Heart right ventricle (tissue), 16 donors: Measurements from ENCODE around the gene TLR8. TPM values are rescaled to one million over a fixed set of nuclear protein-coding genes. Genes with fewer than 3 reads are reported as not detected.

ENCODE experiments used
- ATAC-seq, 8 donors: fragments of 200-7000 bp; cut with Tn5 transposase; one replicate each; pipeline ENCODE4 v1.9.1; 2020; ENCODE audit warnings: mild to moderate bottlenecking in 8 of 8, moderate library complexity in 8 of 8, moderate number of reproducible peaks in 1 of 8
- DNase-seq, 2 donors: peaks; one replicate each; pipeline ENCODE4 v3.0.0-alpha.2; 2020
- H3K27ac ChIP-seq, 10 donors: fragments of 200-600 bp; sonication (generic) in 2 of 10; one replicate each; pipeline versions ENCODE4 v1.5.0 to v1.8.0; 2020 to 2022; ENCODE audit warnings: mild to moderate bottlenecking in 3 of 10
- H3K27me3 ChIP-seq, 7 donors: fragments of 200-600 bp; one replicate each; pipeline ENCODE4 v1.8.0; 2021 to 2022; ENCODE audit warnings: mild to moderate bottlenecking in 2 of 7
- H3K36me3 ChIP-seq, 9 donors: fragments of 200-600 bp; sonication (generic) in 1 of 9; one replicate each; pipeline versions ENCODE4 v1.5.0 to v1.8.0; 2020 to 2022; ENCODE audit warnings: mild to moderate bottlenecking in 2 of 9
- H3K4me1 ChIP-seq, 9 donors: fragments of 200-600 bp; sonication (generic) in 1 of 9; one replicate each; pipeline versions ENCODE4 v1.5.0 to v1.8.0; 2020 to 2022; ENCODE audit warnings: mild to moderate bottlenecking in 4 of 9
- H3K4me3 ChIP-seq, 10 donors: fragments of 200-600 bp; sonication (generic) in 2 of 10; one replicate each; pipeline versions ENCODE4 v1.5.0 to v1.8.0; 2020 to 2022; ENCODE audit warnings: mild to moderate bottlenecking in 7 of 10, moderate library complexity in 2 of 10
- H3K9me3 ChIP-seq, 11 donors: fragments of 200-600 bp in 10 of 11; sonication (generic) in 2 of 11; one replicate each; pipeline versions ENCODE4 v1.5.0 to v1.8.0; 2013 to 2022; ENCODE audit warnings: mild to moderate bottlenecking in 2 of 11, control low read depth in 1 of 11, moderate library complexity in 1 of 11
- CTCF ChIP-seq, 9 donors: fragments of 200-600 bp; sonication (generic) in 2 of 9; IDR thresholded peaks; one replicate each; pipeline versions ENCODE4 v1.5.0 to v1.8.0; 2021 to 2022; ENCODE audit warnings: antibody characterized with exemption in 9 of 9, mild to moderate bottlenecking in 5 of 9, moderate library complexity in 1 of 9
- WGBS, 2 donors: extraction: QIAGEN DNeasy Blood & Tissue Kit; methylation state at CpG; one replicate each; pipeline ENCODE4 v1.1.7; 2013; ENCODE audit warnings: inconsistent platforms in 1 of 2; 5-methylcytosine and 5-hydroxymethylcytosine counted together
- intact Hi-C, 10 donors: fragments of 100-400 bp; cut with DNase I; formaldehyde crosslinking; loops; one replicate each; pipeline versions ENCODE4 v1.11.1 to v1.14.2; 2022
- polyA plus RNA-seq, 2 donors: library from polyadenylated mRNA; stranded (reverse); fragments of 200-250 nt; gene quantifications; one replicate each; pipeline ENCODE4 v1.2.3, GENCODE V29; 2013
- total RNA-seq, 10 donors: library from RNA; stranded (reverse); fragmentation: NEBNext Ultra II Directional in 3 of 10; extraction: Animal tissue kit (Norgen Biotek cat#: 25700) in 3 of 10; gene quantifications; one replicate each; pipeline versions ENCODE4 v1.2.1 to v1.2.4, GENCODE V29; 2021 to 2023
- donor health status: Arrhythmogenic right ventricular cardiomyopathy.
- donor health status: ischemic (EF 13 %, LVEDD 7.1; RV severe dilation, severe dysfunction).
- donor health status: healthy with polysubstance abuse.
- donor health status: DM: no; HTN: yes; CAD: no.
- donor health status: DM: no; HTN: no; CAD: no.
- donor health status: ischemic (EF 25% LVEDD 6.9; RV normal size, moderate dysfunction).
- donor health status: ischemic (EF 25% LVEDD 5.7; RV mildly dilated, moderate dysfunction).
- donor health status: healthy.
- donor health status: DM: yes; HTN: yes; CAD: no.
- donor health status: Ischemic cardiomyopathy.
- donor health status: ischemic (EF 35%, LVEDD 5.7; RV mildly dilated, moderate dysfunction).
- donor health status: nonischemic (EF 11% LVEDD 7.7; RV severe dilation, severe dysfunction).
- donor health status: DM: yes; HTN: yes; CAD: no.
- donor health status: PGD.
- donor health status: ischemic (EF 29% LVEDD 5.4; RV normal size, mild dysfunction).
- donor health status: nonischemic (EF 23%, LVEDD 6.1; RV moderate dilation, normal function).

TLR8 gene
- total and polyA plus RNA-seq, 12 donors, result 0.07 to 6.9 (median 0.50) TPM

GRCh38 chrX:12868747-12869146 is 37.7 kb upstream of the TLR8 start:
- peaks cover 0 to 12% (median 0%) of the 10 kb centered on the region in 9 donors for H3K4me1 ChIP-seq
- peak overlapping the region in 1 of 10 donors; percentile 15 for H3K4me3 ChIP-seq
- DNase-seq (no peak), ATAC-seq (no peak)
- no peaks in the 10 kb centered on the region for H3K36me3 ChIP-seq
- H3K27me3 ChIP-seq, result peaks cover 0 to 15% (median 0%) of the 10 kb centered on the region in 7 donors
- TF ChIP-seq CTCF (IDR thresholded peaks at IDR 0.05), result no peak
- peaks cover 0 to 10% (median 0%) of the 10 kb centered on the region in 11 donors for H3K9me3 ChIP-seq
- H3K27ac ChIP-seq, result no peak overlapping the region
- intact Hi-C loops, result no loop called here
- WGBS, 2 donors, result 81 to 83% methylated on average over 4 of the region's 4 CpGs

- no peak overlapping the region for H3K27ac ChIP-seq
- no peak for TF ChIP-seq CTCF (IDR thresholded peaks at IDR 0.05)
Observed at GRCh38 chrX:12871257-12871656, 35.2 kb upstream of the TLR8 start.

GRCh38 chrX:12872741-12873140 is 33.7 kb upstream of the TLR8 start:
- Histone ChIP-seq H3K9me3 (no peaks in the 10 kb centered on the region), H3K4me1 (peaks cover 0 to 2% (median 0%) of the 10 kb centered on the region in 9 donors), H3K27ac (no peak overlapping the region), H3K27me3 (peaks cover 0 to 26% (median 0%) of the 10 kb centered on the region in 7 donors), H3K36me3 (no peaks in the 10 kb centered on the region), H3K4me3 (no peak overlapping the region)
- WGBS, 2 donors, result 88 to 91% methylated on average over 4 of the region's 4 CpGs
- ATAC-seq, result no peak
- intact Hi-C loops, result no loop called here
- DNase-seq, result no peak
- no peak for TF ChIP-seq CTCF (IDR thresholded peaks at IDR 0.05)

More at GRCh38 chrX:12871257-12871656, 35.2 kb upstream of the TLR8 start:
- H3K27me3 ChIP-seq, result peaks cover 0 to 20% (median 0%) of the 10 kb centered on the region in 7 donors
- intact Hi-C loops, result no loop called here
- ATAC-seq (no peak), DNase-seq (no peak)
- no peak overlapping the region for H3K4me3 ChIP-seq
- 70 to 71% methylated on average over 6 of the region's 6 CpGs for WGBS, 2 donors
- H3K9me3 ChIP-seq, result no peaks in the 10 kb centered on the region
- H3K36me3 ChIP-seq, result no peaks in the 10 kb centered on the region
- peaks cover 0 to 2% (median 0%) of the 10 kb centered on the region in 9 donors for H3K4me1 ChIP-seq

- WGBS, 2 donors, result 39 to 46% methylated on average over 4 of the region's 4 CpGs
- Histone ChIP-seq H3K36me3 (no peaks in the 10 kb centered on the region), H3K27me3 (peaks cover 0 to 31% (median 0%) of the 10 kb centered on the region in 7 donors), H3K4me3 (no peak overlapping the region), H3K27ac (no peak overlapping the region), H3K9me3 (no peaks in the 10 kb centered on the region), H3K4me1 (peaks cover 0 to 2% (median 0%) of the 10 kb centered on the region in 9 donors)
- DNase-seq, result no peak
- ATAC-seq, result no peak
- TF ChIP-seq CTCF (IDR thresholded peaks at IDR 0.05), result no peak
- intact Hi-C loops, result no loop called here
Observed at GRCh38 chrX:12874581-12874980, 31.8 kb upstream of the TLR8 start.
